ENCODE data around the gene C18orf32.
A peak's percentile ranks its signal among the peaks of the same experiment; 100 is the strongest.
"Not testable (repeated sequence)": the region's sequence is repeated elsewhere in the genome, so short reads cannot be mapped to it uniquely, and the experiment has no call there.

C18orf32 gene

DNA sequence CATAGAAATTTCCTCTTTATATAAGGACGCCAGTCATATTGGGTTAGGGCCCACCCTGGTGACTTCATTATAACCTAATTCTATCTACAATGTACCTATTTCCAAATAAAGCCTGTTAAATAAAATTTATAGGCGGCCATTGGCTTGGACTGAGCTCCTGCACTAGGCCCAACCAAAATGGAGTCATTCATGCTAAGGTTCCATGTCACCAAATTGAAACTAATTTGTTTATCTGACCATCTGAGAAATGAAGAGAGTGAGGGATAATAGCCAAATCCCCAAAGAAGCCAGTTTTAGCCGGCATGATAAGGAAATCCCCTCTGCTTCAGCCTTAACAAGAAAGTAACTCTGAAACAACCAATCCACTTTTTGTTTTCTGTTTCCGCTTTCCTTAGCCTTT is 19.4 kb downstream of the C18orf32 start:
- no peak for DNase-seq (ENCODE audit: low spot score)

DNA sequence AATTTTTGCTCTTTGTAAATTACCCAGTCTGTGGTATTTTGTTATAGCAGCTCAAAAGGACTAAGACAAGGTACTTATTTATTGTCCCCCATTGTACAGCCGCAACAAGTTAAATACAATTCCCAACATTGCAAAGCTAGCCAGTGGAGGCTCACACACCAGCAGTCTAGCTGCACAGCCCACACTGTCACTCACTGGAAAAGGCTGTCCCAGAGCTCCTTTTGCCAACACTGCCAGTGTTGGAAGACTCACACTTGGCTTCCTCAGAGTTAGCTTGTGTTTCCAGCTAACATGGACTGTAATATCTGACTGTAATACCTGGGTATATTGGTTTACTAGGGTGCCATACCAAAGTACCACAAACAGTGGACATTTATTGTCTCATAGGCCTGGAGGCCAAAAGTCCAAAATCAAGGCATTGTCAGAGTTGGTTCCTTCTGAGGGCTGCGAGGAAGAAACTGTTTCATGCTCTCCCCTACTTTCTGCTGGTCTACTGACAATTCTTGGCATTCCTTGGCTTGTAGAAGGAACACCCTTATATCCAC is 19.9 kb downstream of the C18orf32 start:
- DNase-seq (ENCODE audit: low spot score) = no peak

DNA sequence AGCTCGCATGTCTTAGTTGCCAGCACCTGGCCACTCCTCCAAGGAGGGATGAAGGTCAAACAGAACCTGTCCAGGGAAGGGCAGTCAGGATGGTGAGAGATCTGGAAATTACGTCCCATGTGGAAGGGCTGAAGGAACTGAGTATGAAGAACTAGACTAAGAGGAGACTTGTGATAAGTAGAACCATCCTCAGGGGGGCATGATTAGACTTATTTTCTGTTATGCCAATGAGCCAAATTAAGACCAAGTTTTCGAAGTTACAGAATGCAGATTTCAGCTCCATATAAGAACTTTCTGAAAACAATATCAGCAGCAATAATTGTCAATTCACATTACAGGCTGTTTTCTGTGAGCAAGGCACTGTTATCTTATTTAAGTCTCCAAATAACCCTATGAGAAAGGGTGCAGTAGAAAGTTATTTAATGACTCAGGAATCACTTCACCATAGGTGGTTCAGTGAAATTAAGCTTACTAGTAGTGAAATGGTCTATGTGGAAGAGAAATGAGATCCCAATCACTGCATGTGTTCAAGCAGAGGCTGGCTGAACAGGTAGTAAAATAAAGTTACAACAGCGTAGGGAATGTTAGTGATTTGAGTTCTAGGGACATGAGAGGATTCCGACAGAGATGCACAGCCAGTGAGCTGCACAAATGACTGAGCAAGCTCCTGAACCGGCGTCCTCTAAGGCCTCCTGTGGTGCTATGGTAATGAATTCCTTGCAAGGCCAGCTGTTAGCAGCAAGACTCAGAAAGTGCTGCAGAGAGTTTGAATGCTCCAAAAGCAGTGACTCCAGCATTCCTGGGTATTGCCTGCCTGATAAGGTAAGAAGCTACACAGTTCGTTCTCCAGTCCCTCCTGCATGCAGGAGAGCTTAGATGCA is 22.1 kb downstream of the C18orf32 start:
- DNase-seq (ENCODE audit: low spot score) = no peak

DNA sequence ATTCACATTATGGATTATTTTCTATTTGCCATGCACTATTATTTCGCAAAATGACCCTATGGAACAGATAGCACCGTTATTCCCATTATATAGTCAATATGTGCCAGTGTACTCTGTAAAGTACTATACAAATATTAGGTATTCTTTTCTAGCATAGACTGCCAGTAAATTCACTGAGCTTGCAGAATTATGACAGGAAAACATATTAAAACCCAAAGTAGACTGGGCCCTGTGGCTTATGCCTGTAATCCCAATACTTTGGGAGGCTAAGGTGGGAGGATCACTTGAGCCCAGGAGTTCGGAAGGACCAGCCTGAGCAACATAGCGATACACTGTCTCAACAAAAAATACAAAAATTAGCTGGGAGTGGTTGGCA is 25.4 kb downstream of the C18orf32 start:
- no peak for DNase-seq (ENCODE audit: low spot score)

DNA sequence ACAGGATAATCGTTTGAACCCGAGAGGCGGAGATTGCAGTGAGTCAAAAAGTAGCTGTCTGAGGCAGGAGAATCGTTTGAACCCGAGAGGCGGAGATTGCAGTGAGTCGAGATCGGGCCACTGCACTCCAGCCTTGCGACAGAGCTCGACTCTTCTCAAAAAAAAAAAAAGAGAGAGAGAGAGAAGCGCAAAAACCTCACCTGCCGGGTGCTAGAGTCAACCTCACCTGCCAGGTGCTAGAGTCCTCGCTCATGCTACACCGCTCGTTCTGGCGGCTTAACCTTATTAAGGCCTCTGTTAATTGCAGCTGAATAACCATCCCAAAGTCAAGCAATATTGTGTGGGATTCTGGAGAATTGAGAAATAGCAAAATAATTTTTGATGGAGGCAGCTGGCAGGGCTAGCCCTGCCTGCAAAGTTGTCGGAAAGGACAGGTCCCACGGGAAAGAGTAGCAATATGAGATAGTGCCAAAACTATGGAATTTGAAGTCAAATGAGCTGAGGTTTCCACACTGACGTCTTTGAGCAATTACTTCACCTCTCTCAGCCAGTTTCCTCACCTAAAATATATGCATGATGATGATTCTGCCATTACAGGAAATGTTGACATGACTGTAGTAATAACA is 25.9 kb downstream of the C18orf32 start:
- DNase-seq (ENCODE audit: low spot score) = no peak

DNA sequence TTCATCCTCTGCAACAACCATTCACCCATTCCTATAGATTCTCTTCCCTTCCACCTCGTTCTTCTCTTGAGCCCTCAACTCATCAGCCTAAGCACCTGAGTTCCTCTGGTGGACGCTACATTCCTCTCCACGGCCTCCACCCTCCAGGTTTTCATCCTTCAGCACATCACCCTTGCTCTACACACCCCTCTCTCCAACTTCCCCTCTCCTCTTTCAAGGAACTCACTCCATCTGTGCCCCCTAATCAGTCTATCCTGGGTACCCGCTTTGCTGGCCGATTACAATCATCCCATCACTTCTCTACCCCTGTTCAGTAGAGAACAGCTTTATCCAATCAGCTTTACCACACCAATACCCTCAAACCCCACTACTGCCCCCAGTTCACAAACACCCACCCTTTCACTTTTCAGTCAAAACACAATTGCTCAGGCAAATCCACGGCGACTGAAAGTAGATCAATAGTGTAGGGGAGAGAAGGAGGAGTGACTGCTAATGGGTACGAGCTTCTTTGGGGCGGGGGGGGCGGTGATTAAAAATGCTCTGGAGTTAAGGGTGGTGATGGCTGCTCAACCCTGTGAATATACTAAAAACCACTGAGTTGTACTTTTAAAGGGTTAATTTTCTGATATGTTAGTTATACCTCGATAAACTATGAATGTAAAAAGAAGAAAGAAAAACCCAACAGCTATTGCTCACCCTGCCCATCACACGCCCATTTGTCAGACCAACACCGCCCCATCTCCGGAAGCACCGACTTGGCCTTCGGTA is 27.4 kb downstream of the C18orf32 start:
- DNase-seq (ENCODE audit: low spot score) = peak; percentile 39

DNA sequence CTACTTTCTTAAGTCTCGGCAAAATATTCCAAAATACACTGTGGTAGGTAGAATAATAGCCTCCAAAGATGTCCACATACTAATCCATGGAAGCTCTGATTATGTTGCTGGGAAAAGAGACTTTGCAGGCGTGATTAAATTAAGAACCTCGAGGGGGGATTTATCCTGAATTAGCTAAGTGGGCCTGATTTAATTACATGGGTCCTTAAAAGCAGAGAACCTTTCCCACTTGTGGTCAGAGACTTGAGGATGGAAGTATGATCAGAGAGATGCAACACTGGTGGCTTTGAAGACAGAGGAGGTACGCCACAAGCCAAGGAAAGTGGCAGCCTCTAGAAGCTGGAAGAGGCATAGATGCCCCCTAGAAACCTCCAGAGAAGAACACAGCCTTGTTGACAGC is 29.4 kb downstream of the C18orf32 start:
- DNase-seq (ENCODE audit: low spot score) = no peak

DNA sequence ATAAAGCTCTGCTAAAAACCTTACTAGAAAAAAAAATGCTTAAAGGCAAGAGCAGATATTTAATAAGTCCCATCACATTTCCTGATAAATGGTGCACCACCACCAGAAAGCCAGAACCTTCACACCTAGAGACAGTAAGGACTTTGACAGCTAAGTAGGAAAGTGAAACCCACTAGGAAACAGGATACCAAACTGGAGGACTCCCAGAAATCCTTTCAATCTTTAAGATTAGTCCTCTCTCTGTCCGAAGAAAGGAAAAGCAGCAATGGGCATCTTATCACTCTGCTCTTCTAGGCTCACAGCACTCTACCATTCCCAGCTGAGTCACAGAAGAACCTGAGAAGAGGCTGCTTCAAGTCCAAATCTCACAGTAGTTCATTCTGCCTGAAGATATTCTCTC is 30.2 kb downstream of the C18orf32 start:
- DNase-seq (ENCODE audit: low spot score) = no peak

DNA sequence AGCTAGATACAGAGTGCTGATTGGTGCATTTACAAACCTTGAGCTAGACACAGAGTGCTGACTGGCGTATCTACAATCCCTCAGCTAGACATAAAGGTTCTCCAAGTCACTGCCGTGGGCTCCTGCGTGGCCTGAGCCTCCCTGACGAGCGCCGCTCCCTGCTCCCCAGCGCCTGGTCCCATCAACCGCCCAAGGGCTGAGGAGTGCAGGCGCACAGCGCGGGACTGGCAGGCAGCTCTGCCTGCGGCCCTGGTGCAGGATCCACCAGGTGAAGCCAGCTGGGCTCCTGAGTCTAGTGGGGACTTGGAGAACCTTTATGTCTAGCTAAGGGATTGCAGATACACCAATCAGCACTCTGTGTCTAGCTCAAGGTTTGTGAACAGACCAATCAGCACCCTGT is 34.5 kb downstream of the C18orf32 start:
- not testable (repeated sequence) for DNase-seq (ENCODE audit: low spot score)

DNA sequence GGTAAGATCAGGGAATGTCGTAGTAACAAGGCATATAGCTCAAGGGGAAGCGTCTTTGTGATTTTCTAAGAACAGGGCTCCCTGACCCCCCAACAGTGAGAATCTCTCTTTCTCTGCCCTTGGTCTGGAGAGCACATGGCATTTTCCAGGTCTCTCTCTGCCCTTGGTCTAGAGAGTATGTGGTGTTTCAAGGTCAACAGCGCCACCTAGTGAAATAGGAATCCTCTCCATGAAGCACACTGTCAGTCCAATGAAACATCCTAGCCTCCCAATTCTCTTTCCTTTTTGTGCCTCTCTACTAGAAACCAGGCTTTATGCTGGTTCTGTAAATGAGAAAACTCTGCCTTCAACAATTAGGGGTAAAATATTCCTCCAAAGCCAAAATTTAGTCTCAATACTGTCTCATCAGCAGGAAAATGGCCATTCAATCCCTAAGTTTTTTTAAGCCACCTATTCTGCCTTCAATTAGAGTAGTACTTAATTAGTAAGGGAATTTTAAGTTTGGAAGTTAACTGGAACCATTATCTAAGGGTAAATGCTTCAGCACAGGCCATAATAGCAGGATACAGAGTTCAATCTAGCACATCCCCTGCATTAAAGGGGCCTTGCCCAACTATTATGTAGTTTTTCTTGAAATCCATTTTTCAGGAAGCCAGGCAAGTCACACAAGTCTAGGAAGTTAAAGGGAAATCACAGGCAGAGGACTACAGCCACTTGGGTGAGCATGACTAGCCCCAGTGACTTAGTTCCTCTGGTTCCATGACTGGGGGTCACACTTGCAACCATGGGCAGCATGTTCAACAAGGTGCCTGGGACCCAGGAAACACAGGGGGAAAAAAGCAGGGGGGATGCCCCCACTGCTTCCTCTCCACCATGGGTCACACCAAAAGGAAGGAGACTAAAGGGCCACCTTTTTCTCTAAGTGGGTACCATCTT is 39.0 kb downstream of the C18orf32 start:
- DNase-seq (ENCODE audit: low spot score) = peak; percentile 65

DNA sequence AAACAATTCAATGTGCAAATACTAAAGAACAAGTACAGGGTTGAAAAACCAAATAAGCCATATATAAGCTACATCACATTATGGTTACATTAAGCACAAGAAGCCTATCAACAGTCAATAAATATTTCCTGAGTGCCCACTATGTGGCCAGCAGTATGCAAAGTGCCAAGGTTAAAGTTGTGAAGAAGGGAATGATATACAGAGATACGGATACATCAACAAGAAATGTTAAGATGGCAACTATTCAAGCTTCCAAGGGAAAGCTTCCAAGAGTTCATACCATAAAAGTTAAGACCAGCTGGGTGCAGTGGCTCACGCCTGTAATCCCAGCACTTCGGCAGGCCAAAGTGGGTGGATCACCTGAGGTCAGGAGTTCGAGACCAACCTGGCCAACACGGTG is 40.6 kb downstream of the C18orf32 start:
- DNase-seq (ENCODE audit: low spot score) = no peak

DNA sequence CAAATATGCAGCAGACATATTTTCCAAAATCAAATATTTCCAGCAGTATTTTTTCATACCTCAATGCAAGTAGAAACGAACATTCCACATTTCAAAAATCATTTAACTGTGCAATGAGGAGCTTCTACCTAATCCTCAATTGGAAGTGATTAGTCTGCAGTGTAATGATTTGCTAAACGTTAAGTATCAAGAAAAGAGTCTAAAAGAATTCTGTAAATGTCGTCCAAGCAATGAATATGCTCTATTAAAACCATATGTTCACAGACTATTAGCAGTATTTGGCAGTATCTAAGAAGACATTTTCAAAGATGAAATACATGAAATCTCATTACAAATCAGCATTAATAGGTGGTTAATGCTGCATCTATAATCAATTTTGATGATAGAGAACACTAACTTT is 42.5 kb downstream of the C18orf32 start:
- no peak for DNase-seq (ENCODE audit: low spot score)

DNA sequence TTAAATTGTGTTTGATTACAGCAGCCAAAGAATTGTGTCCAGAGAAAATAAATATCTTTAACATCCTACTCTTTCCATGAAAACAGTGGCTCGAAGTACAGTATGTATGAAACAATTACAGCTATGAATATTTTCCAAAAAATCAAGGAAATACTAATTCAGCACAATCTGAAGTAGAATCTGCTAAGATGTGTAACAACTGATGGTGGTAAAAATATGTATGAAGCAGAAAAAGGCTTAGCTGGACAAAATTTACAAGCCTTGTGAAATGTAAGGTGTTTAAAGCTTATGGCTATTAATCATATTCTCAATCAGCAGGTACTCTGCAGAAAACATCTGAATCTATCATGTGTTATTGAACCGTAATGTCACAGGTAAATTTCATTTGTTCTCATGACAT is 43.2 kb downstream of the C18orf32 start:
- DNase-seq (ENCODE audit: low spot score) = no peak

DNA sequence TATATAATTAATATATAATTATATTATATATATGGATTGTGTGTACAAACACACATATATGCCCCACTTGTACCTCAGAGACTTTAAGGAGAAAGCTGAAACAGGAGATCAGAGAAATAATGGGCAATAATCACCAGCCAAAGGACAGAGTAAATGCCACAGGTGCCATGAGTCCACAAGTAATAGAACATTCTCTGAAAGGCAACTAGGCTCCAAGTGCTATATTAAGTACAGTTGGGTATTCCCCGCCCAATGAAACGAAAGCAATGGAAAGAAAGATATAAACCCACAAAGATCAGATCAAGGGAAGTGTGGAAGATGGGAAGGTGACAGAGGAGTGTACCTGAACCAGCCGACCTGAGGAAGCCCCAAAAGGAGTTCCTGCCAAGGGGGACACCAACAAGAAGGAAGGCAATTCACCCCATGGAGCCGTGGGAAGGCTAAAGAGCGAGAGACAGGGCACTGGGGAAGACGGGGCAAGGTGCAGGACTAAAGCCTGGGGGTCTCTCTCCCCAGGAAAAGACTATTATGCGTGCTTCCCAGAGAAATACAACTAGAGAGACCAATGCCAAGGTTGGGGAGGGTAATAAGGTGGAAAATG is 45.6 kb downstream of the C18orf32 start:
- no peak for DNase-seq (ENCODE audit: low spot score)

DNA sequence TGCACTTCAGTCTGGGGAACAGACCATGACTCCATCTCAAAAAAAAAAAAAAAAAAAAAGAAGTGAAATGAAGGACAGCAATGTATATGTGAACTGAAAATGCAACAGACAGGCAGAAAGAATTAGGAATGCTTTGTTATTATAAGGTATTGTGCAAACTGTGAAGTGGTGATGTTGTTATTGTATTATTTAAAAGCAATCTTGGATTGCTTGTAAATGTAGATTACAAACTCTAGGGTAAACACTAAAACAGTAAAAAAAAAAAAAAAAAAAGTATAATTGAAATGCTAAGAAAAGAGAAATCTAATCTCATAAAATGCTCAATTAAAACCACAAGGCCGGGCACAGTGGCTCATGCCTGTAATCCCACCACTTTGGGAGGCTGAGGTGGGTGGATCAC is 51.9 kb downstream of the C18orf32 start:
- DNase-seq (ENCODE audit: low spot score) = no peak

DNA sequence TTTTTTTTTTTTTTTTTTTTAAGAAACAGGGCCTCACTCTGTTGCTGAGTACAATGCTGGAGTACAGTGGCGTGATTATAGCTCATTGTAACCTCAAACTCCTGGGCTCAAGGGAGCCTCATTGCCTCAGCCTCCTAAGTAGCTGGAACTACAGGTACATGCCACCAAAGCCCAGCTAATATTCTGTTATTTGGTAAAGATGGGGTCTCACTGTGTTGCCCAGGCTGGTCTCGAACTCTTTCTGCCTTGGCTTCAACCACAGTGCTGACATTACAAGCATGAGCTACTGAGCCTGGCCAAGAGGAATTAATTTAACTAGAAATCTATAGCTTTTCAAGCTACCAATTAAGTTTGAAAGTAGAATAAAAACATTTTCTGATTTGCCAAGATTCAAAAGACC is 54.4 kb downstream of the C18orf32 start:
- DNase-seq (ENCODE audit: low spot score) = no peak

DNA sequence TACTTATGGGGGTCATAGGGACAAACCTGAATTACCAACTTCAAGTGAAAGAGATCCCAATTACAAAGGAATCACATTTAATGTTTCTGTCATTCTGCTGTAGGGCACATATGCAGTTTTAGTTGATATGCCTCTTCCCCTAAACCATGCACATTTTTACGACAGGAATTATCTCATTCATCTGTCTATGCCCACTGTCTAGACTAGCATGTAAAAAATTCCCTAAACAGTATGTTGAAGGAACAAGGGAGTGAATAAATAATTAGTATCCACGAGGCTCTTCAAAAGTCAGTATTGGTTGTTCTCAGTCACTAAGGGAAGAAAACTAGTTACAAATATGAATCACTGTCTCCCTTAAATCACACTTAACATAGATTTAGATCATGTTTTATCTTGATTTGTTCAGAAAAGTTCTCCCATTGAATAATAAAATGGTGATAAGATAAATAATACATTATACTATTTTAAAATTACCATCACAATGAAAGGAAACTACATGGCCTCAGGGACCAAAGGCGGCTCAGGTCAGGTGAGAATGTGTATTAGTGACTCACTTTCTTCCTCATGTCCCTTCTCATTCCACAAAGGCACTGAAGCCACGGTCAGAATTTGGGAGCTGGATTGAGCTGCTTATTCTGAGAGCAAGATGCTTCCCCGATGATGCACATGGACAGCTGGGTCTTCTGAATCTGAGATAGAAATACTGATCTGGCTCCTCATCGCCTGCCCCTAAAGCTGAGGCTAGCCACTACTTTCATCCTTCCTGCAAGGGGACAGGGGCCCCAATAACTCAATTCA is 55.7 kb downstream of the C18orf32 start:
- no peak for DNase-seq (ENCODE audit: low spot score)
